CD14-positive monocyte (primary cell): Measurements from ENCODE around the gene LDLRAD2. TPM values are rescaled to one million over a fixed set of nuclear protein-coding genes. Genes with fewer than 3 reads are reported as not detected.

Source experiments
- DNase-seq, 3 donors: peaks; one replicate each; pipeline ENCODE4 v3.0.0-alpha.2; 2011 to 2022
- H2AFZ ChIP-seq: 2 replicates; pipeline ENCODE4 v1.6.0; 2012; ENCODE audit warnings: mild to moderate bottlenecking, low read depth, low read length, inconsistent platforms; ENCODE audit not compliant: insufficient read depth, poor library complexity, severe bottlenecking
- H3K27ac ChIP-seq, 2 donors: 1 replicate in 1 of 2; 2 replicates in 1 of 2; pipeline ENCODE4 v1.5.1; 2012 to 2013; ENCODE audit warnings: low read length in 2 of 2, control low read depth in 1 of 2, inconsistent platforms in 1 of 2, low read depth in 1 of 2, mild to moderate bottlenecking in 1 of 2
- H3K27me3 ChIP-seq, 2 donors: one replicate each; pipeline versions ENCODE4 v1.6.0 to v1.6.1; 2011 to 2013; ENCODE audit warnings: low read length in 2 of 2; ENCODE audit not compliant: control insufficient read depth in 2 of 2, insufficient read depth in 2 of 2
- H3K36me3 ChIP-seq, 2 donors: replicated peaks in 1 of 2; 1 replicate in 1 of 2; 2 replicates in 1 of 2; pipeline versions ENCODE4 v1.5.1 to v1.6.1; 2012 to 2013; ENCODE audit warnings: low read length in 2 of 2, control low read depth in 1 of 2, inconsistent platforms in 1 of 2, mild to moderate bottlenecking in 1 of 2; ENCODE audit not compliant: insufficient read depth in 2 of 2, control insufficient read depth in 1 of 2
- H3K4me1 ChIP-seq, 2 donors: 1 replicate in 1 of 2; 2 replicates in 1 of 2; pipeline versions ENCODE4 v1.5.1 to v1.6.1; 2012 to 2013; ENCODE audit warnings: low read length in 2 of 2, control low read depth in 1 of 2, inconsistent platforms in 1 of 2, mild to moderate bottlenecking in 1 of 2, moderate library complexity in 1 of 2; ENCODE audit not compliant: insufficient read depth in 2 of 2, control insufficient read depth in 1 of 2
- H3K4me2 ChIP-seq: replicated peaks from 2 replicates; pipeline ENCODE3; 2012; ENCODE audit warnings: low read length, moderate library complexity, mild to moderate bottlenecking; ENCODE audit not compliant: poor library complexity, severe bottlenecking; ENCODE audit errors: extremely low read depth
- H3K4me3 ChIP-seq, 3 experiments: fragments of 200-600 bp in 1 of 3; sonication (generic) in 1 of 3; replicated peaks in 1 of 3; 1 replicate in 2 of 3; 2 replicates in 1 of 3; pipeline ENCODE4 v1.5.1; 2011 to 2013; ENCODE audit warnings: low read length in 3 of 3, mild to moderate bottlenecking in 3 of 3, control low read depth in 2 of 3, low read depth in 2 of 3, inconsistent platforms in 1 of 3, moderate library complexity in 1 of 3
- H3K79me2 ChIP-seq: 2 replicates; pipeline ENCODE4 v1.6.0; 2012; ENCODE audit warnings: mild to moderate bottlenecking, control low read depth, inconsistent platforms, low read length, moderate library complexity; ENCODE audit not compliant: insufficient read depth
- H3K9ac ChIP-seq: 2 replicates; pipeline ENCODE4 v1.6.0; 2017; ENCODE audit warnings: low read length, mild to moderate bottlenecking; ENCODE audit not compliant: insufficient read depth, poor library complexity, severe bottlenecking
- H3K9me3 ChIP-seq, 2 donors: replicated peaks in 1 of 2; 1 replicate in 1 of 2; 2 replicates in 1 of 2; pipeline versions ENCODE4 v1.5.1 to v1.6.1; 2012 to 2013; ENCODE audit warnings: low read length in 2 of 2, control low read depth in 1 of 2; ENCODE audit not compliant: control insufficient read depth in 1 of 2, insufficient read depth in 1 of 2
- H4K20me1 ChIP-seq: 2 replicates; pipeline ENCODE4 v1.6.0; 2012; ENCODE audit warnings: mild to moderate bottlenecking, low read length, control low read depth, moderate library complexity; ENCODE audit not compliant: insufficient read depth
- H3K27ac Mint-ChIP-seq, 7 donors: one replicate each; pipeline ENCODE4 v1.8.0; 2020; ENCODE audit warnings: mild to moderate bottlenecking in 7 of 7, mixed read lengths in 7 of 7, moderate library complexity in 6 of 7, inconsistent platforms in 2 of 7
- H3K27me3 Mint-ChIP-seq, 3 donors: one replicate each; pipeline ENCODE4 v1.8.0; 2021 to 2022; ENCODE audit warnings: low read depth in 3 of 3, mild to moderate bottlenecking in 3 of 3, mixed read lengths in 3 of 3, moderate library complexity in 3 of 3, inconsistent platforms in 1 of 3
- H3K36me3 Mint-ChIP-seq, 2 donors: one replicate each; pipeline ENCODE4 v1.8.0; 2020; ENCODE audit warnings: mixed read lengths in 2 of 2, inconsistent platforms in 1 of 2, mild to moderate bottlenecking in 1 of 2
- H3K4me1 Mint-ChIP-seq: one replicate; pipeline ENCODE4 v1.8.0; 2020; ENCODE audit warnings: mild to moderate bottlenecking, mixed read lengths
- H3K4me3 Mint-ChIP-seq, 2 donors: one replicate each; pipeline ENCODE4 v1.8.0; 2020; ENCODE audit warnings: mild to moderate bottlenecking in 2 of 2, mixed read lengths in 2 of 2, moderate library complexity in 1 of 2
- H3K9me3 Mint-ChIP-seq, 7 donors: one replicate each; pipeline ENCODE4 v1.8.0; 2020 to 2022; ENCODE audit warnings: mixed read lengths in 7 of 7, mild to moderate bottlenecking in 6 of 7, moderate library complexity in 6 of 7, inconsistent platforms in 2 of 7
- CTCF ChIP-seq: fragments of 200-600 bp; IDR thresholded peaks from one replicate; pipeline ENCODE4 v1.8.0; 2022; ENCODE audit warnings: antibody characterized with exemption, mild to moderate bottlenecking
- WGBS: methylation state at CpG from one replicate; pipeline ENCODE4 v1.1.5; 2013; ENCODE audit warnings: missing lambda C conversion rate; ENCODE audit not compliant: insufficient coverage; 5-methylcytosine and 5-hydroxymethylcytosine counted together
- intact Hi-C, 2 donors: fragments of 100-400 bp; cut with micrococcal nuclease; formaldehyde crosslinking; loops; one replicate each; pipeline versions ENCODE4 v1.15.0 to v1.15.1; 2023
- polyA plus RNA-seq, 3 donors: library from polyadenylated mRNA; depleted of rRNA in 1 of 3; unstranded in 2 of 3; stranded (reverse) in 1 of 3; fragments of 300-500 nt in 2 of 3; fragments of >200 nt in 1 of 3; fragmentation: Illumina TruSeq in 2 of 3; gene quantifications; 1 replicate in 2 of 3; 2 replicates in 1 of 3; pipeline ENCODE4 v1.2.3, GENCODE V29; 2012 to 2021

LDLRAD2 gene
- polyA plus RNA-seq, 3 donors: 0.63 TPM; not detected in 2

GRCh38 chr1:21834666-21835065 lies 22.6 kb downstream of the LDLRAD2 start:
- Mint-ChIP-seq H3K4me1 (no peaks in the 10 kb centered on the region), H3K4me3 (no peak overlapping the region), H3K27ac (no peak overlapping the region), H3K36me3 (peaks cover 1 to 9% of the 10 kb centered on the region in 2 donors), H3K9me3 (peaks cover 10 to 25% (median 20%) of the 10 kb centered on the region in 7 donors), H3K27me3 (peaks cover 0 to 5% (median 1%) of the 10 kb centered on the region in 3 donors)
- WGBS: 98% methylated on average over 15 of the region's 16 CpGs
- no peak for TF ChIP-seq CTCF
- no peak overlapping the region for H2AFZ ChIP-seq
- H3K79me2 ChIP-seq: no peaks in the 10 kb centered on the region
- H3K4me2 ChIP-seq: no peak overlapping the region
- no peaks in the 10 kb centered on the region for H3K36me3 ChIP-seq
- DNase-seq: no peak
- no peak overlapping the region for H3K4me3 ChIP-seq
- H3K9ac ChIP-seq: no peak overlapping the region
- H3K9me3 ChIP-seq: peaks cover 7 to 22% of the 10 kb centered on the region in 2 donors
- no peaks in the 10 kb centered on the region for H3K4me1 ChIP-seq
- H3K27me3 ChIP-seq: no peaks in the 10 kb centered on the region
- intact Hi-C loops: no loop called here
- H4K20me1 ChIP-seq: no peaks in the 10 kb centered on the region
- H3K27ac ChIP-seq: no peak overlapping the region

- Mint-ChIP-seq H3K36me3 (peaks cover 1 to 9% of the 10 kb centered on the region in 2 donors), H3K4me3 (no peak overlapping the region), H3K4me1 (no peaks in the 10 kb centered on the region), H3K9me3 (peaks cover 10 to 25% (median 20%) of the 10 kb centered on the region in 7 donors), H3K27ac (no peak overlapping the region), H3K27me3 (peaks cover 1 to 7% (median 2%) of the 10 kb centered on the region in 3 donors)
- Histone ChIP-seq H3K9me3 (peaks cover 7 to 22% of the 10 kb centered on the region in 2 donors), H4K20me1 (no peaks in the 10 kb centered on the region), H3K4me3 (no peak overlapping the region), H3K4me1 (no peaks in the 10 kb centered on the region), H3K9ac (no peak overlapping the region), H3K79me2 (no peaks in the 10 kb centered on the region), H2AFZ (no peak overlapping the region), H3K27ac (no peak overlapping the region), H3K4me2 (no peak overlapping the region), H3K36me3 (no peaks in the 10 kb centered on the region), H3K27me3 (no peaks in the 10 kb centered on the region)
- no peak for TF ChIP-seq CTCF
- DNase-seq: no peak
- 100% methylated on average over 1 of the region's 4 CpGs for WGBS
- intact Hi-C loops: no loop called here
These were observed 23.9 kb downstream of the LDLRAD2 start for GRCh38 chr1:21836010-21836409.
